PFSK-1 (cell line): ENCODE results near the gene FIBP.

Experiments
- FOXP2 ChIP-seq: optimal IDR thresholded peaks from 2 replicates; pipeline ENCODE3; 2011; ENCODE audit warnings: borderline replicate concordance, control low read depth, inconsistent platforms; ENCODE audit not compliant: insufficient read depth; ENCODE audit errors: extremely low read length, extremely low read depth
- POLR2AphosphoS5 ChIP-seq: IDR thresholded peaks from 2 replicates; pipeline ENCODE4 v1.6.1; 2012; ENCODE audit warnings: low read depth, mild to moderate bottlenecking, control low read depth, low read length, moderate library complexity
- REST ChIP-seq, 2 experiments: IDR thresholded peaks; 2 replicates each; pipeline versions ENCODE4 v1.6.1 to v1.8.0; 2011 to 2012; ENCODE audit warnings: low read depth in 2 of 2, low read length in 2 of 2, control low read depth in 1 of 2, inconsistent platforms in 1 of 2, mild to moderate bottlenecking in 1 of 2, moderate library complexity in 1 of 2; ENCODE audit not compliant: insufficient read depth in 1 of 2
- SIN3A ChIP-seq: IDR thresholded peaks from 2 replicates; pipeline ENCODE4 v1.6.1; 2012; ENCODE audit warnings: mild to moderate bottlenecking, low read length, moderate library complexity, borderline replicate concordance; ENCODE audit not compliant: insufficient read depth
- TAF1 ChIP-seq: IDR thresholded peaks from 2 replicates; pipeline ENCODE4 v1.6.1; 2012; ENCODE audit warnings: low read length, control low read depth, borderline replicate concordance; ENCODE audit not compliant: insufficient read depth

The FIBP gene

GRCh38 chr11:65851811-65852507 is 36.3 kb downstream of the FIBP start:
- peak; percentile 12; the same call in 1 of the 2 replicates for TF ChIP-seq POLR2AphosphoS5
- no peak for TF ChIP-seq TAF1

GRCh38 chr11:65851083-65851579 is 37.1 kb downstream of the FIBP start:
- no peak for TF ChIP-seq FOXP2
- TF ChIP-seq POLR2AphosphoS5: peak; percentile 35; the same call in 1 of the 2 replicates
- TF ChIP-seq TAF1: no peak
- TF ChIP-seq SIN3A: no peak

- TF ChIP-seq SIN3A (no peak), TAF1 (no peak), REST (IDR thresholded peaks at IDR 0.05; ENCODE audit: insufficient read depth in 1 of 2, low read depth in 2 of 2, low read length in 2 of 2) (no peak), FOXP2 (no peak), POLR2AphosphoS5 (no peak)
These were observed 37.8 kb downstream of the FIBP start for GRCh38 chr11:65850217-65851082.

- TF ChIP-seq SIN3A (no peak), TAF1 (no peak), REST (IDR thresholded peaks at IDR 0.05; ENCODE audit: insufficient read depth in 1 of 2, low read depth in 2 of 2, low read length in 2 of 2) (no peak), POLR2AphosphoS5 (no peak), FOXP2 (no peak)
These were observed 38.5 kb downstream of the FIBP start for GRCh38 chr11:65849771-65850216.

GRCh38 chr11:65849366-65849765 is 38.9 kb downstream of the FIBP start:
- TF ChIP-seq TAF1 (no peak), POLR2AphosphoS5 (no peak), SIN3A (no peak), REST (IDR thresholded peaks at IDR 0.05; ENCODE audit: insufficient read depth in 1 of 2, low read depth in 2 of 2, low read length in 2 of 2) (no peak), FOXP2 (no peak)

GRCh38 chr11:65847746-65848145 is 40.5 kb downstream of the FIBP start:
- TF ChIP-seq TAF1: no peak
- TF ChIP-seq REST (IDR thresholded peaks at IDR 0.05; ENCODE audit: insufficient read depth in 1 of 2, low read depth in 2 of 2, low read length in 2 of 2): no peak
- TF ChIP-seq SIN3A: no peak
- no peak for TF ChIP-seq POLR2AphosphoS5
- no peak for TF ChIP-seq FOXP2
